Spleen (tissue), 11 donors: ENCODE results near the gene IDH1. TPM values are rescaled to one million over a fixed set of nuclear protein-coding genes. Genes with fewer than 3 reads are reported as not detected.

Experiments
- DNase-seq: peaks from one replicate; pipeline ENCODE4 v3.0.0-alpha.2; 2020
- H3K27ac ChIP-seq, 8 donors: fragments of 200-600 bp; sonication (generic) in 7 of 8; 1 replicate in 4 of 8; 2 replicates in 4 of 8; pipeline versions ENCODE4 v1.5.0 to v1.8.0; 2016 to 2021; ENCODE audit warnings: inconsistent platforms in 4 of 8, mild to moderate bottlenecking in 4 of 8, moderate library complexity in 1 of 8
- H3K27me3 ChIP-seq, 7 donors: fragments of 200-600 bp; sonication (generic) in 6 of 7; replicated peaks in 1 of 7; 1 replicate in 4 of 7; 2 replicates in 3 of 7; pipeline versions ENCODE4 v1.5.0 to v1.8.0; 2016 to 2021; ENCODE audit warnings: inconsistent platforms in 3 of 7, mild to moderate bottlenecking in 1 of 7
- H3K36me3 ChIP-seq, 6 donors: fragments of 200-600 bp; sonication (generic) in 5 of 6; 1 replicate in 4 of 6; 2 replicates in 2 of 6; pipeline versions ENCODE4 v1.5.0 to v1.8.0; 2016 to 2021; ENCODE audit warnings: inconsistent platforms in 2 of 6
- H3K4me1 ChIP-seq, 6 donors: fragments of 200-600 bp; sonication (generic) in 5 of 6; 1 replicate in 3 of 6; 2 replicates in 3 of 6; pipeline versions ENCODE4 v1.5.0 to v1.8.0; 2016 to 2021; ENCODE audit warnings: inconsistent platforms in 3 of 6
- H3K4me3 ChIP-seq, 8 donors: fragments of 200-600 bp; sonication (generic) in 7 of 8; 1 replicate in 4 of 8; 2 replicates in 4 of 8; pipeline versions ENCODE4 v1.5.0 to v1.8.0; 2016 to 2021; ENCODE audit warnings: inconsistent platforms in 4 of 8, mild to moderate bottlenecking in 4 of 8, moderate library complexity in 2 of 8
- H3K9me3 ChIP-seq, 8 donors: fragments of 200-600 bp; sonication (generic) in 7 of 8; 1 replicate in 4 of 8; 2 replicates in 4 of 8; pipeline versions ENCODE4 v1.5.0 to v1.8.0; 2016 to 2021; ENCODE audit warnings: inconsistent platforms in 4 of 8
- CTCF ChIP-seq, 11 experiments: fragments of 200-600 bp in 7 of 11; fragments of 450-650 bp in 4 of 11; sonication (generic) in 4 of 11; IDR thresholded peaks in 8 of 11; conservative IDR thresholded peaks in 3 of 11; 1 replicate in 7 of 11; 2 replicates in 4 of 11; pipeline versions ENCODE4 v1.4.0 to v1.8.0; 2016 to 2021; ENCODE audit warnings: antibody characterized with exemption in 11 of 11, inconsistent platforms in 4 of 11, mild to moderate bottlenecking in 1 of 11
- POLR2A ChIP-seq, 3 donors: fragments of 450-650 bp; IDR thresholded peaks; one replicate each; pipeline ENCODE4 v1.5.1; 2017; ENCODE audit warnings: antibody characterized with exemption in 3 of 3, mild to moderate bottlenecking in 1 of 3
- POLR2AphosphoS5 ChIP-seq, 3 donors: sonication (generic); formaldehyde crosslinking; IDR thresholded peaks; one replicate each; pipeline ENCODE4 v1.5.1; 2017; ENCODE audit warnings: antibody characterized with exemption in 3 of 3
- WGBS, 5 donors: extraction: QIAGEN DNeasy Blood & Tissue Kit in 3 of 5; methylation state at CpG; one replicate each; pipeline versions ENCODE4 v1.1.5 to v1.1.7; 2013 to 2018; 5-methylcytosine and 5-hydroxymethylcytosine counted together
- intact Hi-C: fragments of 100-400 bp; cut with DNase I; formaldehyde crosslinking; loops from one replicate; pipeline ENCODE4 v1.15.0; 2023; ENCODE audit warnings: low total_unique reads
- polyA plus RNA-seq, 3 donors: library from polyadenylated mRNA; stranded (reverse); fragments of 200-250 nt; gene quantifications; one replicate each; pipeline ENCODE4 v1.2.1, GENCODE V29; 2013
- total RNA-seq, 7 donors: library from RNA; depleted of rRNA in 3 of 7; stranded (reverse); fragments of >200 nt in 3 of 7; fragmentation: NEBNext Ultra II Directional in 4 of 7; extraction: Animal tissue kit (Norgen Biotek cat#: 25700) in 4 of 7; gene quantifications; one replicate each; pipeline versions ENCODE4 v1.1.0 to v1.2.1, GENCODE V29; 2016 to 2021
- donor health status: healthy with polysubstance abuse.
- donor health status: DM: no; HTN: no; CAD: no; lungs with moderate emphysema.
- donor health status: DM: no; HTN: no; CAD: no.
- donor health status: Bipolar disorder and iron deficiency.
- donor health status: healthy.
- donor health status: DM: no; HTN: no; CAD: no.
- donor health status: DM: yes; HTN: yes; CAD: no.

The IDH1 gene
- total and polyA plus RNA-seq, 10 donors: 26.8 to 101 (median 68.0) TPM

DNA sequence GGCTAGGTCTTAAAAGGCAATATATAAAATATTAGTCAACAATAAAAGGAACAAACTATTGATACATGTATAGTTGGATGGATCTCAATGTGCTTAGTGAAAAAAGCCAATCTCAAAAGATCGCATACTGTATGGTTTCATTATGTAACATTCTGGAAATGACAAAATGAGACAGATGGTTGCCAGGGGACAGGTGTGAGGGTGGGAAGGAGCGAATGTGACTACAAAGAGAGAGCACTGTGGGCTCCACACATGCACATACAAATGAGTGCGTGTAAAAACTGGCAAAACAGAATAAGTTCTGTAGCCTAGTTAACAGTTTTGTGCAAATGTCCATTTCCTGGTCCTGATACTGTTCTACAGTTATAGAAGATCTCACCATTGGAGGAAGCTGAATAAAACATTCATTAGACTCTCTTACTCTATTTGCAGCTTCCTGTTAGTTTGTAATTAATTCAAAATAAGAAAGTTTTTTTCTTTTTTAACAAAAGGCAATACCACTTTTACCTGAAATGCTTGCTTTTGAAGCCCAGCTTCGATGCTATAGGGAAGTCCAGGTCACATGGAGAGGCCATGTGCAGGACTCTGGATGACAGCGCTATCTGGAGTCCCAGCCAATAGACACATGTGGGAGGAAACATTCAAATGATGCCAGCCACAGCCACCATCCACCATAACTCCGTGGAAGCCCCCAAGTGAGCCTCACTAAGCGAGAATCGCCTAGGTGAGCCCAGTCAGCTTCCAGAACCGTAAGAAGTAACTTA, 44.0 kb downstream of the IDH1 start:
- peaks cover 0 to 3% (median 0%) of the 10 kb centered on the region in 7 donors for H3K27me3 ChIP-seq
- H3K36me3 ChIP-seq: no peaks in the 10 kb centered on the region
- no peaks in the 10 kb centered on the region for H3K9me3 ChIP-seq
- no peaks in the 10 kb centered on the region for H3K4me1 ChIP-seq
- no peak overlapping the region for H3K27ac ChIP-seq
- H3K4me3 ChIP-seq: no peak overlapping the region
- intact Hi-C loops: no loop called here
- no peak for TF ChIP-seq POLR2A (IDR thresholded peaks at IDR 0.05)
- no peak for TF ChIP-seq CTCF (IDR thresholded peaks at IDR 0.05 in 8 of 11, conservative IDR thresholded peaks at IDR 0.05 in 3 of 11)
- TF ChIP-seq POLR2AphosphoS5 (IDR thresholded peaks at IDR 0.05): no peak
- 81 to 90% (median 86%) methylated on average over 9 of the region's 9 CpGs for WGBS, 5 donors
- no peak for DNase-seq

DNA sequence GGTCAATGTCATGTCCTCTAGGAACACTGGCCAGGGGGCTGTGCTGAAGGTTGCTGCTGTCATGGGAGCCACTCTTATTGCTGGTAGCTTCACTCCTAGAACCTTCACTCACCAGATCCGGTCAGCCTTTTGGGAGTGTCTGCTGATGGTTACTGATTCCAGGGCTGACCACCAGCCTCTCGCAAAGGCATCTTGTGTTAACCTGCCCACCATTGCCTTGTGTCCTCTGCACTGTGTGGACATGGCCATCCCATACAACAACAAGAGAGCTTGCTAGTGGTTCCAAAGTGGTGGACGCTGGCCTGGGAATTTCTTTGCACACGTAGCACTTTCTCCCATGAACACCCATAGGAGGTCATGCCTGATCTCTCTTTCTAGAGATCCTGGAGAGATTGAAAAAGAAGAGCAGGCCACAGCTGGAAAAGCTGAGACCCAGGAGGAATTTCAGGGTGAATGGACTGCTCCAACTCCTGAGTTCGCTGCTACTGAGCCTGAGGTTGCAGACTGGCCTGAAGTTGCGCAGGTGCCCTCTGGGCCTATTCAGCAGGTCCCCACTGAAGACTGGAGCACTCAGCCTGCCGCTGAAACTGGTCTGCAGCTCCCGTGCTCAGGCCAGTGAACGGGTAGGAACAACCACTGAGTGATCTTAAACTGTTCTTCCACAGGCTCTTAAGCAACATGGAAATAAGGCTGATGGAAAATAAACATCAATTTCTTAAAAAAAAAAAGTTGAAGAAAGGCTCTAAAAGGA, 46.4 kb downstream of the IDH1 start:
- H3K27me3 ChIP-seq: peaks cover 0 to 3% (median 0%) of the 10 kb centered on the region in 7 donors
- H3K4me3 ChIP-seq: no peak overlapping the region
- intact Hi-C loops: no loop called here
- no peaks in the 10 kb centered on the region for H3K36me3 ChIP-seq
- no peak overlapping the region for H3K27ac ChIP-seq
- no peak for DNase-seq
- H3K4me1 ChIP-seq: no peaks in the 10 kb centered on the region
- TF ChIP-seq POLR2A (IDR thresholded peaks at IDR 0.05): no peak
- no peak for TF ChIP-seq CTCF (IDR thresholded peaks at IDR 0.05 in 8 of 11, conservative IDR thresholded peaks at IDR 0.05 in 3 of 11)
- TF ChIP-seq POLR2AphosphoS5 (IDR thresholded peaks at IDR 0.05): no peak
- H3K9me3 ChIP-seq: no peaks in the 10 kb centered on the region
- 84 to 93% (median 91%) methylated on average over 9 of the region's 9 CpGs for WGBS, 5 donors

DNA sequence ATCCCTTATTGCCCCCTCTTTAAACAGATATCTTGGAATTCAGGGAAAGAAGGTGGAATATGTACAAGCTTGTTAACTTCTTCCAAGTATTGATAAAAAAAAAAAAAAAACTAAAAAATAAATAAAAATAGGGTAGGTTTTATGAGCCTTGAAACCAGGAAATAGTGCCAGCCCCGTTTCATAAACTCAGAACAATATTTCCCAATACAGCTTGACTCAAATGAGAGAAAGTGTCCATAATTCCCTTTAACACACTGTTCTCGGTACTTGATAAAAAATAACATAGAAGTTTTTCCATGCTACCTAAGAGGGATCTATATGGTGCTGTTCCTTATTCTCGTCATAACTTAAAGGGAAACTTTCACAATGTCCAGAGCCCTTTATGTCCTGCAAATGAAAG, 47.1 kb downstream of the IDH1 start:
- H3K27me3 ChIP-seq: peaks cover 0 to 3% (median 0%) of the 10 kb centered on the region in 7 donors
- intact Hi-C loops: no loop called here
- TF ChIP-seq POLR2A (IDR thresholded peaks at IDR 0.05) (no peak), CTCF (IDR thresholded peaks at IDR 0.05 in 8 of 11, conservative IDR thresholded peaks at IDR 0.05 in 3 of 11) (no peak), POLR2AphosphoS5 (IDR thresholded peaks at IDR 0.05) (no peak)

DNA sequence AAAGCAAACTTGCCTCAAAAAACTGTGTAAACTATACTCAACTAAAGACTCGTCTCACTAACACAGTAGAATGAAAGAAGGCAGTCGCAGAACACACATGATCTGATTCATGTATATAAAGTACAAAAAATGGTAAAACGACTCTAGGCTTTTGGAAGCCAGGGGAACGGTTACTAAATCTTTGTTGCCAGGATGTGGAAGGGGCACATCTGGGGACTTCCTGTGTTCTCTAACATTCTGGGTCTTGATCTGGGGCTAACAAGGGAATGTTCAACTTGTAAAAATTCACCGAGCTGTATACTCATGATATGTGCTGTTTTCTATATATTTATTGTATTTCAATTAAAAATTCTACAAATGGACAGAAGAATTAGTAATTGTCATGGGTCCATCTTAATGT, 50.7 kb downstream of the IDH1 start:
- Histone ChIP-seq H3K27me3 (no peaks in the 10 kb centered on the region), H3K36me3 (no peaks in the 10 kb centered on the region), H3K9me3 (no peaks in the 10 kb centered on the region), H3K4me3 (no peak overlapping the region), H3K27ac (no peak overlapping the region), H3K4me1 (no peaks in the 10 kb centered on the region)
- 28 to 40% (median 29%) methylated on average over 5 of the region's 5 CpGs for WGBS, 5 donors
- intact Hi-C loops: no loop called here
- DNase-seq: no peak
- TF ChIP-seq POLR2AphosphoS5 (IDR thresholded peaks at IDR 0.05): no peak
- no peak for TF ChIP-seq CTCF (IDR thresholded peaks at IDR 0.05 in 8 of 11, conservative IDR thresholded peaks at IDR 0.05 in 3 of 11)
- TF ChIP-seq POLR2A (IDR thresholded peaks at IDR 0.05): no peak

More for the DNA sequence above, 47.1 kb downstream of the IDH1 start:
- Histone ChIP-seq H3K27ac (no peak overlapping the region), H3K36me3 (no peaks in the 10 kb centered on the region), H3K4me3 (no peak overlapping the region), H3K4me1 (no peaks in the 10 kb centered on the region), H3K9me3 (no peaks in the 10 kb centered on the region)
- WGBS, 5 donors: 47 to 79% (median 59%) methylated on average over 3 of the region's 3 CpGs
- DNase-seq: no peak
